HG03342 (cell line): ENCODE results near the gene SCFD2.
"Not testable (repeated sequence)": the region's sequence is repeated elsewhere in the genome, so short reads cannot be mapped to it uniquely, and the experiment has no call there.

Experiments
- ATAC-seq: cut with Tn5 transposase; IDR thresholded peaks from one replicate; pipeline ENCODE4 v1.9.1; 2021; ENCODE audit warnings: mild to moderate bottlenecking, moderate library complexity; ENCODE audit not compliant: unreplicated experiment

Gene SCFD2

GRCh38 chr4:53267026-53267425, 98.8 kb downstream of the SCFD2 start:
- ATAC-seq = no peak

GRCh38 chr4:53255986-53256385, 109.9 kb downstream of the SCFD2 start:
- ATAC-seq = not testable (repeated sequence)

GRCh38 chr4:53240573-53240972, 125.3 kb downstream of the SCFD2 start:
- no peak for ATAC-seq

- not testable (repeated sequence) for ATAC-seq
Measured at GRCh38 chr4:53238352-53238751, 127.5 kb downstream of the SCFD2 start.

GRCh38 chr4:53237811-53238210, 128.1 kb downstream of the SCFD2 start:
- not testable (repeated sequence) for ATAC-seq

GRCh38 chr4:53236624-53237023, 129.2 kb downstream of the SCFD2 start:
- ATAC-seq = not testable (repeated sequence)

- no peak for ATAC-seq
Measured at GRCh38 chr4:53235547-53235946, 130.3 kb downstream of the SCFD2 start.

- ATAC-seq = no peak
Measured at GRCh38 chr4:53234669-53235068, 131.2 kb downstream of the SCFD2 start.

- ATAC-seq = no peak
Measured at GRCh38 chr4:53234111-53234510, 131.8 kb downstream of the SCFD2 start.

GRCh38 chr4:53233114-53233795, 132.6 kb downstream of the SCFD2 start:
- no peak for ATAC-seq

- ATAC-seq = no peak
Measured at GRCh38 chr4:53232371-53232770, 133.5 kb downstream of the SCFD2 start.

- ATAC-seq = no peak
Measured at GRCh38 chr4:53228036-53228435, 137.8 kb downstream of the SCFD2 start.

- no peak for ATAC-seq
Measured at GRCh38 chr4:53227451-53227850, 138.4 kb downstream of the SCFD2 start.

GRCh38 chr4:53221832-53222480, 143.9 kb downstream of the SCFD2 start:
- ATAC-seq = no peak

GRCh38 chr4:53219148-53219547, 146.7 kb downstream of the SCFD2 start:
- not testable (repeated sequence) for ATAC-seq

- ATAC-seq = no peak
Measured at GRCh38 chr4:53208753-53209152, 157.1 kb downstream of the SCFD2 start.

GRCh38 chr4:53205970-53206369, 159.9 kb downstream of the SCFD2 start:
- ATAC-seq = no peak

GRCh38 chr4:53199356-53199755, 166.5 kb downstream of the SCFD2 start:
- no peak for ATAC-seq

- ATAC-seq = no peak
Measured at GRCh38 chr4:53197772-53198142, 168.1 kb downstream of the SCFD2 start.

GRCh38 chr4:53196882-53197771, 168.7 kb downstream of the SCFD2 start:
- ATAC-seq = no peak

GRCh38 chr4:53195815-53196661, 169.8 kb downstream of the SCFD2 start:
- ATAC-seq = no peak
